ENCODE measurements around the gene TNFAIP2.

- TF ChIP-seq CTCF (conservative IDR thresholded peaks at IDR 0.05; ENCODE audit: low read depth, low read length), result no peak
- TF ChIP-seq MAZ (IDR thresholded peaks at IDR 0.05; ENCODE audit: borderline replicate concordance, low read depth, low read length), result no peak
- TF ChIP-seq FOS (IDR thresholded peaks at IDR 0.05; ENCODE audit: low read depth, low read length), result no peak
Observed at GRCh38 chr14:103110681-103111231, 12.5 kb upstream of the TNFAIP2 start.

Measured in IMR-90 (cell line).